ENCODE measurements around the gene DDR1. TPM values are rescaled to one million over a fixed set of nuclear protein-coding genes. Genes with fewer than 3 reads are reported as not detected.
"Not testable (repeated sequence)": the region's sequence is repeated elsewhere in the genome, so short reads cannot be mapped to it uniquely, and the experiment has no call there.

Gene DDR1
- total RNA-seq, 1 experiment from 2014 or later: 80.9 TPM

DNA sequence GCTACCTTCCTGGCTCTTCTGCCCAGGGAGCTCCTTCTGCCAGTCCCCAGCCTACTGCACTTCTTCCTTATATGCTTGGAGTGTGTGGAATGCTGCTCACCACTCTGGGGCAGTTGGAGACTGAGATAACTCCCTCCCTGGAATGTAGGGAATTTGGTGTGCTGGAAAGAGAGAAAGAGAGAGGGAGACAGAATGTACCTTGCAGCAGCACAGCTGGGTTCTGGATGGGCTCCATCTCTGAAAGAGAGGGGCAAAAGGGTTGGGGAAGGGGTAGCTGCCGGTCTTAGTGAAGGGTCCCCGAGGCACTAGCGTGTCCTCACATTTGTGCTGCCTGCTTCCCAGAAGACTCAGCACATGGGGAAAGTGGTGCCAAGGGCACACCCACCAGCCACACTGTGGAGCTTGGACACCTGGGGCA, 40.2 kb upstream of the DDR1 start:
- no peaks in the 10 kb centered on the region for H3K36me3 ChIP-seq
- no peak overlapping the region for H3K27ac ChIP-seq
- no peak overlapping the region for H3K4me3 ChIP-seq
- DNase-seq: peak in 1 of 2 experiments; percentile 37
- no peaks in the 10 kb centered on the region for H3K27me3 ChIP-seq
- H3K4me1 ChIP-seq: peaks cover 24% of the 10 kb centered on the region
- no peaks in the 10 kb centered on the region for H3K9me3 ChIP-seq (replicated peaks)

DNA sequence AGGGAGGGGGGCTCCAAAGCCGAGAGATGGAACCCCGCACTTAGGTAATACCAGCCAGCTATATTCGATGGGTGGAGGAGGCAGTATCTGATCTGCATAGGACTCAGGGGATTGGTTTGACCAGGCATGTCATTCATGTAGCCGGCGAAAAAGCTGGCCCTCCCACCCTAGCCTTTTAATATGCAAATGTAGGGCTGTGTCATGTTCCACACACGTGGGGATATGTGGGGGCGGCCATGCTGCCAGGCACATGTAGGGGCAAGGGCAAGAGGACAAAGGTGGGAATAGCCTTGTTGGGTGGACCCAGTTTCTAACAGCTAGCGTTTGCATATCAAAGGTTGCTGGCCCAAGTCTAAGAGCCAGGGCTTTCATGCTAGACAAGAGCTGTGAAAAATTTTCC, 39.1 kb upstream of the DDR1 start:
- H3K4me3 ChIP-seq: no peak overlapping the region
- H3K9me3 ChIP-seq (replicated peaks): no peaks in the 10 kb centered on the region
- H3K36me3 ChIP-seq: no peaks in the 10 kb centered on the region
- peaks cover 24% of the 10 kb centered on the region for H3K4me1 ChIP-seq
- no peaks in the 10 kb centered on the region for H3K27me3 ChIP-seq
- no peak overlapping the region for H3K27ac ChIP-seq
- DNase-seq: no peak

DNA sequence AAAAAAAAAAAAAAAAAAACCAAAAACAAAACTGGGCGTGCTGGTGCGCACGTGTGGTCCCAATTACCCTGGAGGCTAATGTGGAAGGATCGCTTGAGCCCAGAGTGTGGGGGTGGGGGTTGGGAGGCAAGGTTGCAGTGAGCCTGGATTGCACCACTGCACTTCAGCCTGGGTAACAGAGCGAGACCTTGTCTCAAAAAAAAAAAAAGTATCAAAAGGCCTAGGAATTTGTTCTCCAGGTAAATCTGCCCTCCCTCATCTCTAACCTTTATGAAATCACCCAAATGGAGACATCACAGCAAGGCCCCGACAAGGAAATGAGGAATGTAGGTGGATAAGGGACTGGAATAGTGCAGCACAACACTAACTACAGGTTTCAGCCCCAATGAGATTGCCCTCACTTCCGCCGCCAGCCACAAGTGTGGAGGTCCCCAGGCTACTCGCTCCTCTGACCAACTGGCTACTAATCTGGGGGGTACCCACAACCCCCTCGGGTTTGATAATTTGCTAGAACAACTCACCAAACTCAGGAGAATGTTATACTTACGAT, 36.8 kb upstream of the DDR1 start:
- no peak overlapping the region for H3K4me3 ChIP-seq
- no peaks in the 10 kb centered on the region for H3K9me3 ChIP-seq (replicated peaks)
- H3K27me3 ChIP-seq: no peaks in the 10 kb centered on the region
- no peak overlapping the region for H3K27ac ChIP-seq
- H3K4me1 ChIP-seq: peaks cover 17% of the 10 kb centered on the region
- no peak for DNase-seq
- H3K36me3 ChIP-seq: no peaks in the 10 kb centered on the region

DNA sequence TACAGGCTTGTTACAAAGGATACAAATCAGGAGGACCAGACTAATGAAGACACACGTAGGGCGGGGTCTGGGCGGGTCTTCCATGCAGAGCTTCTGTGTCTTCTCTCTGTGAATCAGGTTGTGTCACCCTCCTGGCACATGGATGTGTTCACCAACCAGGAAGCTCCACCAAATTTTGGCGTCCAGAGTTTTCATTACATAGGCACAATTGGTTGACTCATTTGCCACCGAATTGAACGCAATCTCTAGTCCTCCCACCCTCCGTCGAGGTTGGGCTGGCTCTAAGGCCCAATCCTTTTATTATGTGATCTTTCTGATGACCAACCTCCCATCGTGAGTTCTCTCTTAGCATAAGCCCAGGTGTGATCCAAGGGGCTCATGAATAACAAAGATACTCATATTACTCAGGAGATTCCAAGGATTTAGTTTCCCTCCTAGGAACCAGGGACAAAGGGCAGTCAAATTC, 36.3 kb upstream of the DDR1 start:
- Histone ChIP-seq H3K27ac (no peak overlapping the region), H3K4me1 (peaks cover 12% of the 10 kb centered on the region), H3K36me3 (no peaks in the 10 kb centered on the region), H3K4me3 (no peak overlapping the region), H3K27me3 (no peaks in the 10 kb centered on the region), H3K9me3 (replicated peaks) (no peaks in the 10 kb centered on the region)
- no peak for DNase-seq

DNA sequence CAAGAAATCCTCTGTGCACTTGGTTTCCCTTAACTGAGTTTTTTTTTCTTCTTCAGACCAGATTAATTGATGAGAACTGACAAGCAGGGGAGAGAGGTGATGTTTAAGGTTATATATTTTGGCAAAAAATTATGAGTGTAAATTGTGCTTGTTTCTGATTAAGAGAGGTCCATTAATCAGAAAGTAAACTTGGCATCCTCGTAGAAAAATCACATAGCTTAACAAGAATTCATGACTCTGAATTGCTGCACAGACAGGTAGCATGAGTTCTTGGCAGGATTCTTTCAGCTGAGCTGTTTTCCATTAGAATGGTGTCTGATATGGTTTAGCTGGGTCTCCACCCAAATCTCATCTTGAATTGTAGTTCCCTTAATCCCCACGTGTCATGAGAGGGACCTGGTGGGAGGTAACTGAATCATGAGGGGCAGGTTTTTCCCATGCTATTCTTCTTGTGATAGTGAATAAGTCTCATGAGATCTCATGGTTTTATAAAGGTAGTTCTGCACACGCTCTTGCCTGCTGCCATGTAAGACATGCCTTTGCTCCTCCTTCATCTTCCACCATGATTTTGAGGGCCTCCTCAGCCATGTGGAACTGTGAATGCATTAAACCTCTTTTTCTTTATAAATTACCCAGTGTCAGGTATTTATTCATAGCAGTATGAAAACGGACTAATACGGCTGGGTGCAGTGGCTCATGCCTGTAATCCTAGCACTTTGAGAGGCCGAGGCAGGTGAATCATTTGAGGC, 34.2 kb upstream of the DDR1 start:
- H3K27ac ChIP-seq: no peak overlapping the region
- H3K27me3 ChIP-seq: no peaks in the 10 kb centered on the region
- DNase-seq: no peak
- H3K9me3 ChIP-seq (replicated peaks): no peaks in the 10 kb centered on the region
- no peak overlapping the region for H3K4me3 ChIP-seq
- H3K36me3 ChIP-seq: no peaks in the 10 kb centered on the region
- no peaks in the 10 kb centered on the region for H3K4me1 ChIP-seq

DNA sequence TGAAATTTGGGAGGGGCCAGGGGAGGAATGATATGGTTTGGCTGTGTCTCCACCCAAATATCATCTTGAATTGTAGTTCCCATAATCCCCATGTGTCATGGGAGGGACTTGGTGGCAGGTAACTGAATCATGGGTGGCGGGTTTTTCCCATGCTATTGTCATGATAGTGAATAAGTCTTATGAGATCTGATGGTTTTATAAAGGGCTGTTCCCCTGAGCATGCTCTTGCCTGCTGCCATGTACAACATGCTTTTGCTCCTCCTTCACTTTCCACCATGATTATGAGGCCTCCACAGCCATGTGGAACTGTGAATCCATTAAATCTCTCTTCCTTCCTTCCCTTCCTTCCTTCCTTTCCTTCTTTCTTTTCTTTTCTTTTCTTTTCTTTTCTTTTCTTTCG, 31.9 kb upstream of the DDR1 start:
- not testable (repeated sequence) for H3K9me3 ChIP-seq (replicated peaks); H3K4me3 ChIP-seq; H3K36me3 ChIP-seq; H3K27me3 ChIP-seq; H3K27ac ChIP-seq; H3K4me1 ChIP-seq; DNase-seq

DNA sequence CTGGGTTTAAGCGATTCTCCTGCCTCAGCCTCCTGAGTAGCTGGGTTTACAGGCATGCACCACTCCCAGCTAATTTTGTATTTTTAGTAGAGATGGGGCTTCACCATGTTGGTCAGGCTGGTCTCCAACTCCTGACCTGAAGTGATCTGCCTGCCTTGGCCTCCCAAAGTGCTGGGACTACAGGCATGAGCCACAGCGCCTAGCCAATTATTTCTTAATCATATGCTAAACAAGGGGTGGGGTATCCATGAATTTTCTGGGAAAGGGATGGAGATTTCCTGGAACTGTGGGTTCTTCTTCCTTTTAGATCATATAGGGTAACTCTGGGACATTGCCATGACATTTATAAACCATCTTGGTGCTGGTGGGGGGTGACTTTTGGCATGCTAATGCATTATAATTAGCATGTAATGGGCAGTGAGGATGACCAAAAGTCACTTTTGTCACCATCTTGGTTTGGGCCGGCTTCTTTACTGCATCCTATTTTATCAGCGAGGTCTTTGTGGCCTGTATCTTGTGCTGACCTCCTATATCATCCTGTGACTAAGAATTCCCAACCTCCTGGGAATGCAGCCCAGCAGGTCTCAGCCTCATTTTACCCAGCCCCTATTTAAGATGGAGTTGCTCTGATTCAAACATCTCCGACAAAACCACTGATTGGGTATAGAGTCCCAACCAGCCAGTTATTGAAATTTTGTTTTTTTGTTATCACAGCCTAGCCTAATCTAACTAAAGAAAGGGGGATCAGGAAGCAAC, 29.9 kb upstream of the DDR1 start:
- H3K4me3 ChIP-seq: no peak overlapping the region
- H3K4me1 ChIP-seq: no peaks in the 10 kb centered on the region
- H3K9me3 ChIP-seq (replicated peaks): no peaks in the 10 kb centered on the region
- no peaks in the 10 kb centered on the region for H3K36me3 ChIP-seq
- H3K27ac ChIP-seq: no peak overlapping the region
- no peak for DNase-seq
- H3K27me3 ChIP-seq: no peaks in the 10 kb centered on the region

DNA sequence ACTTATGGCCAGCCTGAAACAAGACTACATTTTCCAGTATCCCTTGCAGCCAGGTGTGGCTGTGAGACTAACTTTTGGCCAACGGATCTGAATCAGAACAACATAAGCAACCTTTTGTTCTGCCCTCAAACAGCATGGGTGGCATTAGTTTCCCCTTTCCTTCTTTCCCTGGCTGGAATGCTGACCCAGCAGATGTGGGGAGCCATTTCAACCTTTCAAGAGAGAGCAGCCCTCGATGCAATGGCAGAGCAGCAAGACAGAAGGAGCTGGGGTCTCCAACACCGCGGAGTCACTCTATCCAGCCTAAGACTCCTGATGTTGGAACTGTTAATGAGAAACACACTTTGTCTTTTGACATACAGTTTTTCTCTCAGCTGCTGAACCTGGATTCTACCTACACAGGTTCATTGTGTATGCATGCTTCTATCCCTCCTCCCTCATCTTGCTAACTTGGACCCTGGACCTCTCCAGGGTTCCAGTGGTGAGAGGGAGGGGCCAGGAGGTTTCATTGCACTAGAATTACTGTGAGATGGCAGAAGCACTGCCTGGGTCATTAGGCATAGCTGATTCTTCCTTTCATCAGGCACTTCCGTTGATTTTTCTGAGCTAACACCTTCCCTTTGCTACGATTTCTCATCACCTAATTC, 28.8 kb upstream of the DDR1 start:
- H3K9me3 ChIP-seq (replicated peaks): no peaks in the 10 kb centered on the region
- H3K4me1 ChIP-seq: no peaks in the 10 kb centered on the region
- H3K36me3 ChIP-seq: no peaks in the 10 kb centered on the region
- no peak for DNase-seq
- H3K27me3 ChIP-seq: no peaks in the 10 kb centered on the region
- H3K27ac ChIP-seq: no peak overlapping the region
- no peak overlapping the region for H3K4me3 ChIP-seq

DNA sequence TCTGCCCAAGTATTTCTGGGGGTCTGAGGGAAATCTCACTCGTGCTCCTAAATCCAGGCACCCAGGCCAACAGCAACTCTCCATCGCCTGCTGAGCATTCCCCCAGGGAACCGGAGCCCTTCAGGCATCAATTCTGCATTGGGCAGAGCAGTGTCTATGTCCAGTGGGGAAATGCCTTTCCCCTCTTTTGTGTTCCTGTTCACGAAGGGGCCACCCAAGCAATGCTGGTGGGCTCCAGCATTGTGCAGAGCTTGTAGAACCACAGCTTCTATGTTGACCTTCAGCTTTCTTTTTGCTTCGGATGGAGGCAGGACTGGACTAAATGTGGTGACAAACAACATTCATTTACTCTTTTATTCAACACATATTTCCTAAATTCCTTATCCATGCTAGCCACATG, 27.2 kb upstream of the DDR1 start:
- H3K36me3 ChIP-seq: no peaks in the 10 kb centered on the region

DNA sequence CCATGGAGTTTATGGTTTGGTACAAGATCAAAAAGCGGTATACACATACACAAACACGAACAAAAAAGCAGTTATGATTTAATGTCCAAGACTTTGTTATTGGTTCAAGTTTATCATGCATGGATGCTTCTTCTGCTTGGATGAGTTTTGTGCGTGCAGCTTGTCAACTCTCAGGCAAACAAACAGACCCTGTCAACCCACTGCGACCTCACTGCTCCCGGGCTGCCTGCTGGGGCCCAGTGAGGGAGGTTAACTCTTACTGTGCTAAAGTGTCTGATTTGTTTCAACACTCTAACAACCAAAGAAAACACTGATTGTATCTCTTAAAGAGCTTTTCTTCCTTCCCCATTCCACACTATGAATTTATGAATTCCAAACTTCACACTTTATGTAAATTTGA, 26.8 kb upstream of the DDR1 start:
- Histone ChIP-seq H3K9me3 (replicated peaks) (no peaks in the 10 kb centered on the region), H3K27ac (no peak overlapping the region), H3K27me3 (no peaks in the 10 kb centered on the region), H3K36me3 (no peaks in the 10 kb centered on the region), H3K4me3 (no peak overlapping the region), H3K4me1 (no peaks in the 10 kb centered on the region)
- no peak for DNase-seq

More for the DNA sequence above, 27.2 kb upstream of the DDR1 start:
- no peaks in the 10 kb centered on the region for H3K4me1 ChIP-seq
- no peaks in the 10 kb centered on the region for H3K9me3 ChIP-seq (replicated peaks)
- no peak for DNase-seq
- no peaks in the 10 kb centered on the region for H3K27me3 ChIP-seq
- H3K27ac ChIP-seq: no peak overlapping the region
- no peak overlapping the region for H3K4me3 ChIP-seq

DNA sequence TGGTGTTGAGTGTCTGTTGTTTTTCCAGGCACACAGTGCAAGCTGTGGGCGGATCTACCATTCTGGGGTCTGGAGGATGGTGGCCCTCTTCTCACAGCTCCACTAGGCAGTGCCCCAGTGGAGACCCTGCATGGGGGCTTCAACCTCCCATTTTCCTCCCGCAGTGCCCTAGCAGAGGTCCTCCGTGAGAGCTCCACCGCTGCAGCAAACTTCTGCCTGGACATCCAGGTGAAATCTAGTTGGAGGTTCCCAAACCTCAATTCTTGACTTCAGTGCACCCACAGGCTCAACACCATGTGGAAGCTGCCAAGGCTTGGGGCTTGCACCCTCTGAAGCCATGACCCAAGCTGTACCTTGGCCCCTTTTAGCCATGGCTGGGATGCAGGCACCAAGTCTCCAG, 24.6 kb upstream of the DDR1 start:
- not testable (repeated sequence) for DNase-seq; H3K4me1 ChIP-seq; H3K4me3 ChIP-seq; H3K36me3 ChIP-seq; H3K27ac ChIP-seq; H3K9me3 ChIP-seq (replicated peaks); H3K27me3 ChIP-seq

DNA sequence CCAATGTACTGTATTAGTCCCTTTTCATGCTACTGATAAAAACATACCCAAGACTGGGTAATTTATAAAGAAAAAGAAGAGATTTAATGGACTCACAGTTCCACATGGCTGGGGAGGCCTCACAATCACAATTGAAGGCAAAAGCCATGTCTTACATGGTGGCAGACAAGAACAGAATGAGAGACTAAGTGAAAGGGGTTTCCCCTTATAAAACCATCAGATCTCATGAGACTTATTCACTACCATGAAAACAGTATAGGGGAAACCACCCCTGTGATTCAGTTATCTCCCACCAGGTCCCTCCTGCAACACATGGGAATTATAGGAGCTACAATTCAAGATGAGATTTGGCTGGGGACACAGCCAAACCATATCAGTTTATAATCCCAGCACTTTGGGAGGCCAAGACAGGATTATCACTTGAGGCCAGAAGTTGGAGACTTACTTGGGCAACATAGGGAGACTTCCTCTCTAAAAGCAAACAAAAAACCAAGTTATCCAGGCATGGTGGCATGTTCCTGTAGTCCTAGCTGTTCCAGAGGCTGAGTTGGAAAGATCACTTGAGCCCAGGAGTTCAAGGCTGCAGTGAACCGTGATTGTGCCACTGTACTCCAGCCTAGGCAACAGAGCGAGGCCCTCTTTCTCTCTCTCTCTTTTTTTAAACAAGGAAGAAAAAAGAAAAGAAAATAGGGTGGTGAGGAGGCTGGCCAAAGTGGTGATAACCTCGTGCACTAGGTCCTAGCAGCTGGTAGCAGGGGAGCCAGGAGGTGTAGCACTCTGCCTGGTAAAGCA, 22.9 kb upstream of the DDR1 start:
- no peak for DNase-seq
- no peaks in the 10 kb centered on the region for H3K9me3 ChIP-seq (replicated peaks)
- H3K27ac ChIP-seq: no peak overlapping the region
- no peaks in the 10 kb centered on the region for H3K4me1 ChIP-seq
- no peaks in the 10 kb centered on the region for H3K36me3 ChIP-seq
- peaks cover 3% of the 10 kb centered on the region; the same call in 1 of the 2 replicates for H3K27me3 ChIP-seq
- no peak overlapping the region for H3K4me3 ChIP-seq

DNA sequence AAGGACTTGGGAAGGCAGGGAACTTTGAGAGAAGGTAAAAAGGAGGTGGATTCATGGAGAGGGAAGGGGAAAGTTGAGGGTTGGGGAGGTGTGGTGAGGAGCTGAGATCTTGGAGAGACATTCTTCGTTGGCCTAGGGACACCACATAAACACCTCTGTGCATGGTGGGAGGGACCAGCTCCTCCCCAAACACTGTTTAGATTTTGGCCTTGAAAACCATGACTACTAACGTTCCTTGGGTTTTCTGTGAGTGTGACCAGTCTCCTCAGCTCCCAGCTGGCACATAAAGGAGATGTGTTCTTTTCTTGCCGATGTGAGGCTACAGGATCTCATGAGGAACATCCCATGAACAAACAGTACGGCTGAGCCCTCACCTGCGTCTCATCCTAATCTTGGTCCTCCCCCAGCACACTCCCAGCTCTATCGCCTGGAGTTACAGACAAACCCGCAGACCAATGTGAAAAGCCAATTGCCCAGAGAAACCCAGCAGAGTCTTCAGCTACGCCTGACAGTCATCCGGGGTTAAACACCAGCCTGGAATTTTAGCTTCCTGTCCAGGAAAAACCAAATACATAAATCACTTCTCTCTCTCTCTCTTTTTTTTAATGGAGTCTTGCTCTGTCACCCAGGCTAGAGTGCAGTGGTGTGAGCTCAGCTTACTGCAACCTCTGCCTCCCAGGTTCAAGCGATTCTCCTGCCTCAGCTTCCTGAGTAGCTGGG, 22.0 kb upstream of the DDR1 start:
- no peak for DNase-seq
- no peaks in the 10 kb centered on the region for H3K4me1 ChIP-seq

DNA sequence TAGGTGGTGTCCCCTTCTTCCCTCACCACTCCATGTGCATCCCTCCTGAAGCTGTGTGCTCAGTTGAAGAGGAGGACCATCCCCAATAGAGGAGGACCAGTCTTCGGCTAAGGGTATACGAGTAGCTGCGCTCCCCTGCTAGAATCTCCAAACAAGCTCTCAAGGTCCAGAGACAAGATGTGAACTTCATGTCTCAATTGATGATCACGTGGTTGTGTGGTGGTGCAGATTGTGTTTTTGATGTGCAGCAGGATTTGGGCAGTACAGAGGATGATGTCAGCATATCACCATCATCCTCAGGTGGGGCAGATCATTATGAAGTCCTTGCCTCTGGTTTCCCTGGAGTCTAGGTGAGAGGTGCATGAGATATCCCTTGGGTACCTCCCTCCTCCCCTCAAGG, 20.0 kb upstream of the DDR1 start:
- DNase-seq: no peak
- Histone ChIP-seq H3K36me3 (no peaks in the 10 kb centered on the region), H3K4me1 (no peaks in the 10 kb centered on the region), H3K9me3 (replicated peaks) (0 out of 2 replicates have a peak, but pooled peaks cover 4% of the 10 kb centered on the region), H3K27me3 (peaks cover 3% of the 10 kb centered on the region; the same call in 1 of the 2 replicates), H3K4me3 (no peak overlapping the region), H3K27ac (no peak overlapping the region)

More for the DNA sequence above, 22.0 kb upstream of the DDR1 start:
- H3K4me3 ChIP-seq: no peak overlapping the region
- H3K27ac ChIP-seq: no peak overlapping the region
- H3K9me3 ChIP-seq (replicated peaks): no peaks in the 10 kb centered on the region
- H3K36me3 ChIP-seq: no peaks in the 10 kb centered on the region
- peaks cover 3% of the 10 kb centered on the region; the same call in 1 of the 2 replicates for H3K27me3 ChIP-seq

Measured in SJCRH30 (cell line).